Activated T-cell treated with anti-CD3 and anti-CD28 coated beads, Interleukin-2, amount 50 U/mL, for 1 hour (primary cell): ENCODE data around the gene GSTM4.
A peak's percentile ranks its signal among the peaks of the same experiment; 100 is the strongest.
"Not testable (repeated sequence)": the region's sequence is repeated elsewhere in the genome, so short reads cannot be mapped to it uniquely, and the experiment has no call there.

Experiments used
- DNase-seq: peaks from one replicate; pipeline ENCODE4 v3.0.0-alpha.2; 2020

Gene GSTM4

DNA sequence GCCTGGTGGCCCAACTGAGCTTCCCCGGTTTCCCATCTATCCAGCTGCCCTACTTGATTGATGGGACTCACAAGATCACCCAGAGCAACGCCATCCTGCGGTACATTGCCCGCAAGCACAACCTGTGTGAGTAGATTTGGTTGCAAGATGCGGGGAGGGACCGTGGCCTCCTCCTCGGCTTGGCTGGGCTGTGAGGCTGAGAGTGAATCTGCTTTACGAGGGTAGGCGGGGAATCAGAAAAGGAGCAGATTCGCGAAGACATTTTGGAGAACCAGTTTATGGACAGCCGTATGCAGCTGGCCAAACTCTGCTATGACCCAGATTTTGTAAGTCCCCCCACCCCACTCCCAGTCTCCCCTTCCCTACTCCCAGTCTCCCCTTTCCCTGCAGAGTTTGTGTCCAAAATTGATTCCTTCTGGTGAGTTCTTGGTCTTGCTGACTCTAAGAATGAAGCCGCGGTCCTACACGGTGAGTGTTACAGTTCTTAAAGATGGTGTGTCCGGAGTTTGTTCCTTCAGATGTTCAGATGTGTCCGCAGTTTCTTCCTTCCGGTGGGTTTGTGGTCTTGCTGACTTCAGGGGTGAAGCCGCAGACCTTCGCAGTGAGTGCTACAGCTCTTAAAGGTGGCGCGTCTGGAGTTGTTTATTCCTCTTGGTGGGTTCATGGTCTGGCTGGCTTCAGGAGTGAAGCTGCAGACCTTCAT is 13.5 kb downstream of the GSTM4 start:
- DNase-seq, result no peak

DNA sequence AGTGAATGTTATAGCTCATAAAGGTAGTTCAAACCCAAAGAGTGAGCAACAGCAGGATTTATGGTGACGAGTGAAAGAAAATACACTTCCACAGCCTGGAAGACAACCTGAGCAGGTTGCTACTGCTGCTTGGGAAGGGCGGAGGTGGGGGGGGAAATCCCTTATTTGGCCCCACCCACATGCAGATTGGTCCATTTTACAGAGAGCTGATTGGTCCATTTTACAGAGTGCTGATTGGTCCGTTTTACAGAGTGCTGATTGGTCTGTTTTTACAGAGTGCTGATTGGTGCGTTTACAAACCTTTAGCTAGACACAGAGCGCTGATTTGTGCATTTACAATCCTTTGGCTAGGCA is 14.0 kb downstream of the GSTM4 start:
- DNase-seq, result not testable (repeated sequence)

DNA sequence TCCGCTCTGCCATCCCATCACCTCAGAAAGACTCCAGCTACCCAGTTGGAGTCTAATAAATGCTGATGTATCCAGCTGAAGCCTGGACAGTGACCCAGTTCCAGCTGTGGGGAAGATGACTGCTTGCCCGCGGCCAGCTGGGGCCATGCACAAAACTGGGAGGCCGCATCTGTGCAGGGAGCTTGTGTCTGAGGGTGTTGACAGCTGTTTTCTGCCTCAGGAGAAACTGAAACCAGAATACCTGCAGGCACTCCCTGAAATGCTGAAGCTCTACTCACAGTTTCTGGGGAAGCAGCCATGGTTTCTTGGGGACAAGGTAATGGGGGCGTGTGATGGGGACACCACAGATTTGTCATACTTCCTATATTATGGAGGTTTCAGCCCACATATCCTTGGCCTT is 15.2 kb downstream of the GSTM4 start:
- no peak for DNase-seq

DNA sequence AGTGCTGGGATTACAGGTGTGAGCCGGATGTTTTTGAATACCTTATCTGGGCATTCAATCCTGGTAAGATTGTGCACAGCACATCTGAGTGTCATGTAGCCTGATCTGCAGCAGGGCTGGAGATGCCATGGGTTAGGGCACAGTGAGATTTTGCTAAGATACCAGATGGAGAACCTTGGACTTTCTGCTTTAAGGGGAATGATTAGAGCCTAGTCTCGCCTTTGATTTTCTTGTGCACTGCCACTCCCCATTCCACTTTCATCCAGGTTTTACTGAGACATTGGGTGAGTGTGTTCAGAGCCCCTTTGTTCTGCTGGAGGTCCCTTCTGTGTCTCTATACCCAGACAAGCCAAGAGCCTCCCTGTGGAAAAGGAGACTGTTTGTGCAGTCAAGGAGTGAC is 18.0 kb downstream of the GSTM4 start:
- not testable (repeated sequence) for DNase-seq

DNA sequence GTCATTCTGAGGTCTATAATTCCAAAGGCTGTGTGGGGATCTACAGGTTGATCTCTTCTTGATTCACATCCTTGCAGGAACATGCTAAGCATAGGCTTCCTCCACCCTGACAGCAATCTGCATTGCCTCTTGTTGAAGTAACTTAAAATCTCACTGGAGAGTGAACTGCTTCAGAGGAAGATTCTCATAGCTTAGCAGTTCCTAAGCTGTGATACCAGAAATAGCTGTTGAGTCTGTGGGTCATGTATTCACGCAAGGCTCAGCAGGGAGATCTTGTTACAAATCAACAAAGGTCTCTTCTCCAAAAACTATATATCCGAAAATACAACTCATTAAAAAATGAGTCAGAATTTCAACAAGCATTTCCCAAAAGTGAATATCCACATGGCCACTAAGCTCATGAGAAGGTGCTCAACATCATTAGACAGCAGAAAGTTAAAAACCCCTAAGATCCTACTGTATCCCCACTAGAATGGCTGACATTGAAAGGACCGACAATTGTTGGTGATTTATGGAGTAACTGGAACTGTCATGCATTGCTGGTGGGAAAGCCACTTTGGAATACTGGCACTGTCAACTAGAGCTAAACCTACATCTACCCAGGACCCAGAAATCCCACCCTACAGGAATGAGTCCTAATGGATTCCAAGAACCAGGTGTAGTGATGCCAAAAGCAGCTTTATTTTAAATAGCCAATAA is 20.9 kb downstream of the GSTM4 start:
- not testable (repeated sequence) for DNase-seq

DNA sequence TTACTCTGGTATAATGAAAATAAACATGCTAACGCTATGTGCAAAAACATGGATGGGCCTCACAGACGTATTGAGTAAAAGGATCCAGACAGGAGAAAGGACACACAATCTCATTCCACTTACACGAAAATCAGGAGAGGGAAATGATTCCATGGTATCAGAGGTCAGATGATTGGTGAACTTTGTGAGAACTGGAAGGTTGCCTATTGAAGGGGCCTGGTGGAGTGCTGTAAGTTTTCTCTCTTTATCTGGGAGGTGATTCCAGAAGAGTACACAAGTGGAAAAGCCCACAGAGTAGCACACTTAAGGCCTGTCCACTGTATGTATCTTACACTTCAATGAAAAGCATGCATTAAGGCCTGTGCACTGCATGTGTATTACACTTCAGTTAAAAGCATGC is 21.6 kb downstream of the GSTM4 start:
- no peak for DNase-seq

DNA sequence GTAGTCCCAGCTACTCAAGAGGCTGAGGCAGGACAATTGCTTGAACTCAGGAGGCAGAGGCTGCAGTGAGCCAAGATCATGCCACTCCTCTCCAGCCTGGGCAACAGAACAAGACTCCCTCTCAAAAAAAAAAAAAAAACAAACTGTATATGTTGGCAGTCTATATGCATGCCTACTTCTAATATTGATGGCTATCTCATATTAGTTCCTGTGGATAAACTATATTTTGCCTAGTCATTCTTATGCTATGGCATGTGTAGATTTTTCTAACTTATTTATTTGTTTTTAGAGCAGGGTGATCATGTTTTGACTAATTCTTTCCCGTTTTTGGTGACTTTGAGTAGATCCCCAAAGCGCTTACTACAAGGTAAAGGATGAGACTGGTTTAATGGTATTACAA is 22.7 kb downstream of the GSTM4 start:
- not testable (repeated sequence) for DNase-seq

DNA sequence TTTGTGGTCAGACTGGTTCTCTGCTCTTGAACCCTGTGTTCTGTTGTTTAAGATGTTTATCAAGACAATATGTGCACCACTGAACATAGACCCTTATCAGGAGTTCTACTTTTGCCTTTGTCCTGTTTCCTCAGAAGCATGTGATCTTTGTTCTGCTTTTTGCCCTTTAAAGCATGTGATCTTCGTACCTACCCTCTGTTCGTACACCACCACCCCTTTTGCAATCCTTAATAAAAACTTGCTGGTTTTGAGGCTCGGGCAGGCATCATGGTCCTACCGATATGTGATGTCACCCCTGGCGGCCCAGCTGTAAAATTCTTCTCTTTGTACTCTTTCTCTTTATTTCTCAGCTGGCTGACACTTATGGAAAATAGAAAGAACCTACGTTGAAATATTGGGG is 28.9 kb downstream of the GSTM4 start:
- DNase-seq, result not testable (repeated sequence)

DNA sequence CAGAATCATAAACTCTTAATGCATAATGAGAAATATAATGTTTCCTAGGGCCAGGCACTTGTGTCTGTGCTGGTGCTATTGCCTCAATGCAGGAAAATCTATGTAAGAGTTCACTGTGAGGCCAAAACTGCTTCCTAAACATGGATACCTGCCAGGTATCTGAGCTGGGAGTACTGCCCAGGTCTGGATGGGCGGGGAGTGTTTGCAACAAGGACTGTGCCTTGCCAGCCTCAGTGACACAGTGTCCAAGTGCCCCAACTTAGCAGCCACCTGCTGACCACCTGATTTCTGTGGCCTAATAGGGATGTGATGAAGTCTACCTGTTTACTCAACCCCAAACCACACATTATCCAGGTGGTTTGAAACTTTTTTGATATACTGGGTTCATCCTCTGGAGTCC is 29.5 kb downstream of the GSTM4 start:
- not testable (repeated sequence) for DNase-seq

DNA sequence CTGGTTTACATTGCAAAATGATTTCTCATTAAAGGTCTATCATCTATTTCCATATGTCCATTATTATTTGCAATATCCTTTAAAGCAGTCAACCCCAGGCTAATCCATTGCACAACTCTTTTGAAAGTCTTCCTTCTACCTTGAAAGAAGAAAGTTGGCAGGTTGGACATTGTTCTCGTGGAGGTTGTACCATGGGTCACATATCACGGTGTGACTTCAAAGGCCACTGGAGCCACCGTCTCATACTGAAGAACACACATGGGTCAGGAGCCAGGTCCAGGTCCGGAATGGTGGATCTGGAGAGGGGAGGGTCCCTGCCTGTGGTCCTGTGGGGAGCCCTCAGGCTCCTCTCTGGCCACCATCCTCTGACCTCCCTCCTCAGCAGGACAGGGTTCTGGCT is 30.0 kb downstream of the GSTM4 start:
- not testable (repeated sequence) for DNase-seq

DNA sequence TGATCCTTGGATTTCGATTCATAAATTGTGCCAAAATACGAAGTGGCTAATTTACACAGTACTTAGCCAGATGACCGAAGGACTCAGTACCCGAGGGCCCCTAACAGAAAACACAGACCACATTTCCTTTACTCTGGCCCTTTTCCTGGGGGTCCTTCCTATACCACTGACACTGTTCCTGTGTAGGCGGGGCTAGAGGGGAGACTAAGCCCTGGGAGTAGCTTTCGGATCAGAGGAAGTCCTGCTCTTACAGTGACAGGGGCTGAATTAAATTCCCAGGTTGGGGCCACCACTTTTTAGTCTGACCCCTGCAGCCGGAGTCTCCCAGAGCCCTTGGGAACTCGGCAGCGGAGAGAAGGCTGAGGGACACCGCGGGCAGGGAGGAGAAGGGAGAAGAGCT is 31.2 kb downstream of the GSTM4 start:
- not testable (repeated sequence) for DNase-seq

DNA sequence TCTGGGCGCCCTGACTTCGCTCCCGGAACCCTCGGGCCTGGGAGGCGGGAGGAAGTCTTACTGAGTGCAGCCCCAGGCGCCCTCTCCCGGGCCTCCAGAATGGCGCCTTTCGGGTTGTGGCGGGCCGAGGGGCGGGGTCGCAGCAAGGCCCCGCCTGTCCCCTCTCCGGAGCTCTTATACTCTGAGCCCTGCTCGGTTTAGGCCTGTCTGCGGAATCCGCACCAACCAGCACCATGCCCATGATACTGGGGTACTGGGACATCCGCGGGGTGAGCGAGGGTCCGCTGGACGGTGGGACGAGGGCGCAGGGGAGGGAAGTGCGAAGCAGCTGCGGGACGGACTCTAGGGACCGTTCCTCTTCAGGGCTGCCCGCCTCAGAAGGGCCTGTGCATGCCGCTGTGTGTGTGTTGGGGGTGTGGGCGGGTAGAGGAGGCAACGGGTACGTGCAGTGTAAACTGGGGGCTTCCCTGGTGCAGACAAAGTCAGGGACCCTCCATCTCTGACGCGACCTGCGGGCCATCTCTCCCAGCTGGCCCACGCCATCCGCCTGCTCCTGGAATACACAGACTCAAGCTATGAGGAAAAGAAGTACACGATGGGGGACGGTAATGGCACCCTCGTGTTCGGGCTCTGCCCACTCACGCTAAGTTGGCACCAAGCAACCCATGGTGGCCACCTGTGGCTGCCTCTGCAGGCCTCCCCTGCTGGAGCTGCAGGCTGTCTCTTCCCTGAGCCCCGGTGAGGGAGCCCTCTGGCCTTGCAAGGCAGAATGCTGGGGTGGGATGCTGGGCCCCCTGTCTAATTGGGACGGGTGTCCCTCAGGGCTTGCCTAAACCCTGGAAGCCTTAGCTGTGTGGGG is 32.0 kb downstream of the GSTM4 start, which contains the start of gene GSTM1:
GSTM1 (plus strand) TSS at position 177 of the 859 bp plus-strand sequence; CDS start at position 234, 57 bp downstream.
- DNase-seq, result peak; percentile 89

DNA sequence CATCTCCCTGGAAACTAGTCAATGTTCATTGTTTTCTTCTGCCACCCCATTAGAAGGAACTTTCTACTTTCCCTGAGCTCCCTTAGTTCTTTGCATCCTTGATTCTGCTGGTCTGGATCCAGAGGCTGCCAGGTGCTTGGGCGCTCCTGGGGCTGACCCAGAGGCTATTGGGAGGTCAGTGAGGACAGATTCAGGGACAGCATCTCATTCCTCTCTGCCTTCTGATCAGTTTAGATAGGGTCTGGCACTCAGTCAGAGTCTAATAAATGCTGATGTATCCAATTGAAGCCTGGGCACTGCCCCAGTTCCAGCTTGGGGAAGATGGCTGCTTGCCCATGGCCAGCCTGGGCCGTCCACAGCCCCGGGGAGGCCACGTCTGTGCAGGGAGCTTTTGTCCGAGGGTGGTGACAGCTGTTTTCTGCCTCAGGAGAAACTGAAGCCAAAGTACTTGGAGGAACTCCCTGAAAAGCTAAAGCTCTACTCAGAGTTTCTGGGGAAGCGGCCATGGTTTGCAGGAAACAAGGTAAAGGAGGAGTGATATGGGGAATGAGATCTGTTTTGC is 34.0 kb downstream of the GSTM4 start:
- DNase-seq, result no peak

DNA sequence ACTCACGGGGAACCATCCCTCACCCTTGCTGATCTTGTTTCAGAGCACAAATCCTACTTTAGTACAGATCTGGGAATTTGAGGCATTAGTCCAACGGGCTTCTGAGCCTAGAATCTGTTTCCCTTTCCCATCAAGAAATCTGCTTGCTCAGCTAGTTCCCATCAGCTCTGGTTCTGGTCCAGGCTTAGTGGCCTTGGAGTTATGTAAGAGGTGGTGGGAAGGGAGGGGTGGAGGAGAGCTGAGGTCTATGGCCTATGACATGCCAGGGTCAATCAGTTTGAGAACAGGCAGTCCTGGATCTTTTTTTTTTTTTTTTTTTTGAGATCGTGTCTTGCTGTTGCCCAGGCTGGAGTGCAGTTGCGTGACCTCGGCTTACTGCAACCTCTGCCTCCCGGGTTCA is 35.9 kb downstream of the GSTM4 start:
- no peak for DNase-seq

DNA sequence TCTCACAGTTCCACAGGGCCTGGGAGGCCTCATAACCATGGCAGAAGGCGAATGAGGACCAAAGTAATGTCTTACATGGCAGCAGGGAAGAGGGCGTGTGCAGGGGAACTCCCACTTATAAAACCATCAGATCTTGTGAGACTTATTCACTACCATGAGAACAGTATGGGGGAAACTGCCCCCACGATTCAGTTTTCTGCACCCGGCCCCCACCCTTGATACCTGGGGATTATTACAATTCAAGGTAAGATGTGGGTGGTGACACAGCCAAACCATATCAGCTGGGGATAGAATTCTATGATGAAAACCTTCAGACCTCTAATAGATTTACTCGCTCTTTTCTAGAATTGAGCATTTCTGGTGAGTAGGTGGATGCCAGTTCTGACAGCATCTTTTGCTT is 38.5 kb downstream of the GSTM4 start:
- not testable (repeated sequence) for DNase-seq

DNA sequence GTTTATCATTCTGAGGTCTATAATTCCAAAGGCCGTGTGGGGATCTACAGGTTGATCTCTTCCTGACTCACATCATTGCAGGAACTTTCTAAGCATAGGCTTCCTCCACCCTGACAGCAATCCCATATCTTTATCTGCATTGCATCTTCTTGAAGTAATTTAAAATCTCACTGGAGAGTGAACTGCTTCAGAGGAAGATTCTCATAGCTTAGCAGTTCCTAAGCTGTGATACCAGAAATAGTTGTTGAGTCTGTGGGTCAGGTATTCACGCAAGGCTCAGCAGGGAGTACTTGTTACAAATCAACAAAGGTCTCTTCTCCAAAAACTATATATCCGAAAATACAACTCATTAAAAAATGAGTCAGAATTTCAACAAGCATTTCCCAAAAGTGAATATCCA is 39.2 kb downstream of the GSTM4 start:
- DNase-seq, result not testable (repeated sequence)

DNA sequence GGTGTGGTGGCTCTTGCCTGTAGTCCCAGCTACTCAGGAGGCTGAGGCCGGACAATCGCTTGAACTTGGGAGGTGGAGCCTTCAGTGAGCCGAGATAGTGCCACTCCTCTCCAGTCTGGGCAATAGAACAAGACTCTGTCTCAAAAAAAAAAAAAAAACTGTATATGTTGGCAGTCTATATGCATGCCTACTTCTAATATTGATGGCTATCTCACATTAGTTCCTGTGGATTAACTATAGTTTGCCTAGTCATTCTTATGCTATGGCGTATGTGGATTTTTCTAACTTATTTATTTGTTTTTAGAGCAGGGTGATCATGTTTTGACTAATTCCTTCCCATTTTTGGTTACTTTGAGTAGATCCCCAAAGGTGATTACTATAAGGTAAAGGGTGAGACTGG is 41.2 kb downstream of the GSTM4 start:
- DNase-seq, result no peak

DNA sequence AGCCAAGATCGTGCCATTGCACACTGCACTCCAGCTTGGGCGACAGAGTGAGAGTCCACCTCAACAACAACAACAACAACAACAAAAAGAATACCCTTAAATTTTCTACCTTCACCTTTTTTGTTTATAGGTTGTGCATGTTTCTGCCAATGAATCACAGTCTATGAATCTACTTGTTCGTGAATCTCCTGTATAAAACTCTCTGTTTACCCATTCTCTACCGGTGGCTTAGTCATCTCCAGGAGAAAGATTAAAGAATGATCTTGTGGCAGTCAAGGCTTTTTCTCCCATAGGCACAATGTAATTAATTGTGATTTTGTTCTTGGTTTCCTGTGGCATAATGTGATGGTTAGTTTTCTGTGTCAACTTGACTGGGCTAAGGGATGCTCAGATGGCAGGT is 42.0 kb downstream of the GSTM4 start:
- not testable (repeated sequence) for DNase-seq

DNA sequence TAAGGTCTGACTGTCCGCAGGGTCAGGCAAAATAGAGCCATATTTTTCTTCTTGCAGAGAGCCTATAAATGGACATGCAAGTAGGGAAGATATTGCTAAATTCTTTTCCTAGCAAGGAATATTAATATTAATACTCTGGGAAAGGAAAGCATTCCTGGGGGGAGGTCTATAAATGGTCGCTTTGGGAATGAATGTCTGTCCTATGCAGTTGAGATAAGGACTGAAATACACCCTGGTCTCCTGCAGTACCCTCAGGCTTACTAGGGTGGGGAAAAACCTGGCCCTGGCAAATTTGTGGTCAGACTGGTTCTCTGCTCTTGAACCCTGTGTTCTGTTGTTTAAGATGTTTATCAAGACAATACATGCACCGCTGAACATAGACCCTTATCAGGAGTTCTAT is 47.0 kb downstream of the GSTM4 start:
- not testable (repeated sequence) for DNase-seq

DNA sequence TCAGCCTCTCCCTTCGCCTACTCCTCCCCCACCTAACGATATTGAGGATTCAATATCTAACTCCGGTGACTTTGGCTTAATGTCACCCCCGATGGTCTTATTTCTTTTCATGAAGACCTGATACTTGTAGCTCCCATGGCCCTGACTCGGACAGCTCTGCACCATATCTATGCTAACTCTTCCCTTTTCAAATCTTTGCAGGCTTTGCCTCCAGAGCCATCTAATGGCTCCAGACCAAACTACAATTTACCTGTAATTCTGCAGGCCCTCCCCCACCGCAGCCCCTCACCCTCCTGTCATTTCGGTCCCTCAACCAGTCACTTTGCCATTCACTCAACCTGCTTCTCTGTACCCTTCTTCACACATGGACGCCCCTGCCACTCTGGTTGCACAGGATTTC is 48.3 kb downstream of the GSTM4 start:
- DNase-seq, result no peak

DNA sequence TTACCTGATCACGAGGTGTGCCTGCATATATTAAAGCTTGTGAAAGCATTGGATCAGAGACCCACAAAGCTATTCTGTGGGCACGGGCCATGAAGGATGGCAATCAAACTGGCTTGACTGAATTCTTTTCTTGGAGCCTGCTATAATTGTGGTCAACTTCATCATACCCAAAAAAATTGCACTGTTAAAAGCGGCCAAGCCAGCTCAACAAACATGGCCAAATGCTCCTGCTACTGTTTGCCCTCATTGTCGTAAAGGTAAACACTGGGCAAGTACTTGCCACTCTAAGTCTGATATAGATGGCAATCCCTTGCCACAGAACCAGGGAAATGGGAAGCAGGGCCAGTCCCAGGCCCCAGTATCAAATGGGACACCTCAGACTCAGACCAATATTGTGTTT is 49.5 kb downstream of the GSTM4 start:
- DNase-seq, result no peak

DNA sequence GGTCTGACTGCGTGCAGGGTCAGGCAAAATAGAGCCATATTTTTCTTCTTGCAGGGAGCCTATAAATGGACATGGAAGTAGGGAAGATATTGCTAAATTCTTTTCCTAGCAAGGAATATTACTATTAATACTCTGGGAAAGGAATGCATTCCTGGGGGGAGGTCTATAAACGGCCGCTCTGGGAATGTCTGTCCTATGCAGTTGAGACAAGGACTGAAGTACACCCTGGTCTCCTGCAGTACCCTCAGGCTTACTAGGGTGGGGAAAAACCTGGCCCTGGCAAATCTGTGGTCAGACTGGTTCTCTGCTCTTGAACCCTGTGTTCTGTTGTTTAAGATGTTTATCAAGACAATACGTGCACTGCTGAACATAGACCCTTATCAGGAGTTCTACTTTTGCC is 53.0 kb downstream of the GSTM4 start:
- not testable (repeated sequence) for DNase-seq

DNA sequence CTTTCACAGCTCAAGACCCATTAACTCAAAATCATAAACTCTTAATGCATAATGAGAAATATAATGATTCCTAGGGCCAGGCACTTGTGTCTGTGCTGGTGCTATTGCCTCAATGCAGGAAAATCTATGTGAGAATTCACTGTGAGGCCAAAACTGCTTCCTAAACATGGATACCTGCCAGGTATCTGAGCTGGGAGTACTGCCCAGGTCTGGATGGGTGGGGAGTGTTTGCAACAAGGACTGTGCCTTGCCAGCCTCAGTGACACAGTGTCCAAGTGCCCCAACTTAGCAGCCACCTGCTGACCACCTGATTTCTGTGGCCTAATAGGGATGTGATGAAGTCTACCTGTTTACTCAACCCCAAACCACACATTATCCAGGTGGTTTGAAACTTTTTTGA is 53.9 kb downstream of the GSTM4 start:
- DNase-seq, result not testable (repeated sequence)
